Stimulated activated CD4-positive, alpha-beta T cell treated with anti-CD3 and anti-CD28 coated beads, Interleukin-2, amount 100 ng/mL, for 24 hours (primary cell): ENCODE data around the gene PPM1N.
A peak's percentile ranks its signal among the peaks of the same experiment; 100 is the strongest.
"Not testable (repeated sequence)": the region's sequence is repeated elsewhere in the genome, so short reads cannot be mapped to it uniquely, and the experiment has no call there.

ENCODE experiments used
- DNase-seq, 2 donors: peaks; one replicate each; pipeline ENCODE4 v3.0.0-alpha.2; 2020

PPM1N gene

DNA sequence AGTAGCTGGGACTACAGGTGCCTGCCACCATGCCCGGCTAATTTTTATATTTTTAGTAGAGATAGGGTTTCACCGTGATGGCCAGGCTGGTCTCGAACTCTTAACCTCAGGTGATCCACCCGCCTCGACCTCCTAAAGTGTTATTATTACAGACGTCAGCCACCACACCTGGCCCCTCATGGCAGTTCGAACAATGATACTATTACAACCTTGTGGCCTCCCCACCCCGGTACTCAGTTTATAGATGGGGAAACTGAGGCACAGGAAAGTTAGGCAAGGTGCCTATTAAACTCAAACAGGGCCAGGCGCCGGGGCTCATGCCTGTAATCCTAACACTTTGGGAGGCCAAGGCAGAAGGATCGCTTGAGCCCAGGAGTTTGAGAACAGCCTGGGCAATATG is 12.1 kb downstream of the PPM1N start:
- not testable (repeated sequence) for DNase-seq

GRCh38 chr19:45511074-45511473 is 12.8 kb downstream of the PPM1N start:
- DNase-seq = no peak

- no peak for DNase-seq
These were observed 14.7 kb downstream of the PPM1N start for GRCh38 chr19:45512881-45513483.

- DNase-seq = no peak
These were observed 16.3 kb downstream of the PPM1N start for GRCh38 chr19:45514376-45515051.

DNA sequence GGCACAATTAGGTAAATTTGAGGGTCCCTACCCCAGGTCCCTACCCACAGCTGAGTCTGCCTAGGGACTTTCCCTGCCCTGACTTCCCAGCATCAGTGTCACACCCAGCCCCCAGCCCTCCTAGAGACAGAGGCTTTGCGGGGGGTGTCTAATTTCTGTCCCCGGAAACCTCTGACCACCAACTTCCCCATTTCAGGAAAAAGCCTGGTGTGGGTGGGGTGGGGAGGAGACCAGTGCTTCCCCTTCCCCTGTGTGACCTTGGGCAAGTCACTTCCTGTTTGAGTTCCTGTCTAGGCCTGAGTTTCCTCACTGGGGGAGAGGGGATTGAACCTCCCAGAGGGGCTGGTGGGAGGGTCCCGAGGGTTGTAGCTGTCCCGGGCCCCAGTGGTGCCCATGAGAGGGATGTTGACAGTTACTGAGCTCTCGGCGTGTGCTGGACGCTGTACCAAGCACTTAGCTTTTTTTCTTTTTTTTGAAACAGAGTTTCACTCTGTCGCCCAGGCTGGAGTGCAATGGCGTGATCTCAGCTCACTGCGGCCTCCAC is 16.9 kb downstream of the PPM1N start:
- DNase-seq = peak in 1 of 2 donors; percentile 42

GRCh38 chr19:45515807-45516401 is 17.7 kb downstream of the PPM1N start:
- DNase-seq = peak in 1 of 2 donors; percentile 34

- no peak for DNase-seq
These were observed 19.0 kb downstream of the PPM1N start for GRCh38 chr19:45517238-45517637.

DNA sequence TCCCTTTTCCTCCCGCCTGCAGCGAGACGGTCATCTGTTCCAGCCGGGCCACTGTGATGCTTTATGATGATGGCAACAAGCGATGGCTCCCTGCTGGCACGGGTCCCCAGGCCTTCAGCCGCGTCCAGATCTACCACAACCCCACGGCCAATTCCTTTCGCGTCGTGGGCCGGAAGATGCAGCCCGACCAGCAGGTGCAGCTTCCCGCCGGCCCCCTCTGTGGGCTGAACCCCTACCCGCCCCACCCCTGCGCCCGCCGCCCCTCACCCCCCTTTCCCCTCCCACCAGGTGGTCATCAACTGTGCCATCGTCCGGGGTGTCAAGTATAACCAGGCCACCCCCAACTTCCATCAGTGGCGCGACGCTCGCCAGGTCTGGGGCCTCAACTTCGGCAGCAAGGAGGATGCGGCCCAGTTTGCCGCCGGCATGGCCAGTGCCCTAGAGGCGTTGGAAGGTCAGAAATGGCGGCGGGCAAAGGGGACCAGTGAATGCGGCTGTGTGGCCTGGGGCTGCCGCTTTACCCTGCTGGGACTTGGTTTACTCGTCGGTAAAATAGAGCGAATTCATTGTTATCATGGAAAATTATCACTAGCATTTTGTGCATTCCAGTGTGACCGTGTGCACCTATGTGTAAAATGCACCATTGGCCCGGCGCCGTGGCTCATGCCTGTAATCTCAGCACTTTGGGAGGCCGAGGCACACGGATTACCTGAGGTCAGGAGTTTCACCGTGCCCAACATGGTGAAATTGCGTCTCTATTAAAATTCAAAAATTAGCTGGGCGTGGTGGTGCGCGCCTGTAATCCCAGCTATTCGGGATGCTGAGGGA is 19.6 kb downstream of the PPM1N start:
- DNase-seq = no peak

DNA sequence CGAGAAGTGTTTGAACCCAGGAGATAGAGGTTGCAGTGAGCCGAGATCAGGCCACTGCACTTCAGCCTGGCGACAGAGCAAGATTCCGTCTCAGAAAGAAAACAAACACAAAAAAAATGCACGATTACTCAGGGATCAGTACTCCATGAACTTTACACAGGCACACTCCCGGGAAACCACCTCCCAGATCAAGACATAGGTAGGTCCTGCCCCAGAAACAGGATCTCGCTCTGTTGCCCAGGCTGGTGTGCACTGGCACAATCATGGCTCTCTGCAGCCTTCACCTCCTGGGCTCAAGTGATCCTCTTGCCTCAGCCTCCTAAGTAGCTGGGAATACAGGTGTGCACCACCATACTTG is 20.2 kb downstream of the PPM1N start:
- DNase-seq = no peak

DNA sequence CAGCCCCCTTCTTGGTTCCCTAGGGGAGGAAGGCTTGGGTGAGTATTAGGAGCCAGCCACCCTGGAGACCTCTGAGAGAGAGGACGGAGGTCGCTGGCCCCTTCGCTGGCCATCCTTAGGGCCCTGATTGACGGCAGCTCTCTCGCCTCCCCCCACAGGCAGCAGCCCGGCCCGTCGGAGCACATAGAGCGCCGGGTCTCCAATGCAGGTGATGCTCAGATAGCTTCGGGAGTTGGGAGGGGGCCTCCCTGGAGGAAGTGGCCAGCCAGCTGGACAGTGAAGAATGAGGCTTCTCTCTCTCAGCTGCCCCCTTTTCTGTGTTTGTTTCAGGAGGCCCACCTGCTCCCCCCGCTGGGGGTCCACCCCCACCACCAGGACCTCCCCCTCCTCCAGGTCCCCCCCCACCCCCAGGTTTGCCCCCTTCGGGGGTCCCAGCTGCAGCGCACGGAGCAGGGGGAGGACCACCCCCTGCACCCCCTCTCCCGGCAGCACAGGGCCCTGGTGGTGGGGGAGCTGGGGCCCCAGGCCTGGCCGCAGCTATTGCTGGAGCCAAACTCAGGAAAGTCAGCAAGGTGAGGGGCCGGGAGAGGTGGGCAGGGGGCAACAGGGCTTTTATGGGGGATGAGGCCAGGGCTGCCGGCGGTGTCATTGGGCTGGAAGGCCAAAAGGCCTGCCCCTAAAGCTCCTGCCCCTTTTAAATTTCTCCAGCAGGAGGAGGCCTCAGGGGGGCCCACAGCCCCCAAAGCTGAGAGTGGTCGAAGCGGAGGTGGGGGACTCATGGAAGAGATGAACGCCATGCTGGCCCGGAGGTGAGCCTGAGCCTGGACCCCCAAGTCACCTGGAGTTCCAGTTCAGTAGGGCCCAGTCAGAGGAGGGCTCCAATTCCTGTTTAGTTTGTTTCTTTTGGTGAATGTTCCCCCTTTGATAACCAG is 24.0 kb downstream of the PPM1N start:
- DNase-seq = no peak

DNA sequence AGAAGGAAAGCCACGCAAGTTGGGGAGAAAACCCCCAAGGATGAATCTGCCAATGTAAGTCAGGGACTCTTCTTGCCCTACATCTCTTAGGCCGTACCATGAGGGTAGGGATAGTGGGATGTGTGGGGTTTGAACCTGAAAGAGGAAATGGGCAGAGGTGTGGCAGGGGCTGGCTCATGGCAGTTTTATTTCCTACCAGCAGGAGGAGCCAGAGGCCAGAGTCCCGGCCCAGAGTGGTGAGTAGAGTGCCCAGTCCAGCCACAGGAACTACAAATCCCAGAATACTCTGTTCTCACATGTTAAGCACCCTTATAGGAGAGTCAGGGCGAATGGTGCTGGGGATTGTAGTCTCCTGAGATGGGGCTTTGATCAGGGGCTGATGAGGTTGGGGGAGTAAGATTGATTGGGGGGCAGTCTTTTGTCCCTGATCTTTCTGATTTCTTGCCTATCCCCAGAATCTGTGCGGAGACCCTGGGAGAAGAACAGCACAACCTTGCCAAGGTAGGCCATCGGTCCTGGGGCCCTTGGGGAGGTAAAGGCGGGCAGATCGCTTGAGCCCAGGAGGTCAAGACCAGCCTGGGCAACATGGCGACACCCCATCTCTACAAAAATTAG is 25.5 kb downstream of the PPM1N start:
- DNase-seq = peak; percentile 70 to 73

DNA sequence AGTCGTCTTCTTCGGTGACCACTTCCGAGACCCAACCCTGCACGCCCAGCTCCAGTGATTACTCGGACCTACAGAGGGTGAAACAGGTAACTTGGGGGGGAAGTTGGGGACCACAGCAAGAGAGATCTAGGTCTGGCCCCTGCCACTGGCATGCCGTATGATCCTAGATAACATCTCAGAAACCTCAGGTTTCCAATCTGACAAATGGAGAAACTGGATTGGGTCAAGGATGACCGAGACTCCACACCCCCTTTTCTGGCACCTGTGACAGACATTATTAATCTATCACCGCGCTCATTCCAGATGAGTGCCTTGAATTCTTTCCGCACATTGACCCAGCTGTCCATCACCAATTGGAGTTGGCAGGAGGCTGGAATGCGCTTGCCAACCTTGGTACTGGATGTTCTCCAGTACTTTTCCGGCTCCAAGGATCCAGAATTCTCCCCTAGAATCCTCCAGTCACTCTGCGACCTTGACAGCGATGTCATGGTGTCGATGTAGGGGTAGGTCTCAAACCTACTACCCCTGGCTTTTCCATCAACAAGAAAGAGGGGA is 26.4 kb downstream of the PPM1N start:
- DNase-seq = no peak

- DNase-seq = no peak
These were observed 27.9 kb downstream of the PPM1N start for GRCh38 chr19:45526143-45526542.

- DNase-seq = no peak
These were observed 28.7 kb downstream of the PPM1N start for GRCh38 chr19:45526971-45527370.

DNA sequence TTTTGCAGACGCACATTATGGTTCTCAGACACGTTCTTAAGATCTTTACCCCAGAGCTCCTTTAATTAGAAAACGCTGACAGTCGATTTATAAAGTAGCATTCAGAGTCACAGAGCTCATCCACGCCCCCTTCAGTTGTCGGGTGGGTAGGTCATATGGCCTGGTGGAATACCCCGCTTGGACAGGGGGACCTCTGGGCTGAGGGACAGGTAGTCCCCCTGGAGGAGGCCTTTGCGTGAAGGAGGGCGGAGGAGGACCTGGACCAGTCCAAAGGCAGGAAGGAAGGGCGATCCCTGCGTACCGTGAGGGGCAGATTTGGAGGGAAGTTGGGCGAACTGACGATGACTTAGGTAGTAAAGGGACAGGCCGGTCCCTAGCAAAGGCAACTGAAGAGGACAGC is 29.5 kb downstream of the PPM1N start:
- DNase-seq = no peak

GRCh38 chr19:45528149-45528743 is 30.0 kb downstream of the PPM1N start:
- no peak for DNase-seq

- DNase-seq = peak in 1 of 2 donors; percentile 31
These were observed 30.6 kb downstream of the PPM1N start for GRCh38 chr19:45528744-45529419.

- no peak for DNase-seq
These were observed 31.2 kb downstream of the PPM1N start for GRCh38 chr19:45529420-45529785.

DNA sequence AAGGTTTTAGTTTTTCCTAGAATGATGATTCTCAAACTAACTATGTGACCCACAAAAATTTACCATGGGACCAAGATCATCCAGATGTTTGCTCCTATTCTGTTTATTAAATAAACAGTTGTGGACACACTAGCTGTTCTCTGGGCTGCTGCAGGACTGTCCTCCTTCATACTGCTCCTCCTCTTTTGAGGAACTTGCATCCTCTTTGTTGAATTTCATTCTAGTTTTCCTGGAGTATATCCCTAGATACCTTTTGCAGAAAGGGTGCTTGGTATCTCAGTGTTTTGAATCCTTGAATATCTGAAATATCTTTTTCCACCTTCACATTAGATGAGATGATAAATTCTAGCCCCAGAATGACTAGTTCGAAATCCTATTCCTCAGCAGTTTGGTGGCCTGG is 33.1 kb downstream of the PPM1N start:
- DNase-seq = no peak

DNA sequence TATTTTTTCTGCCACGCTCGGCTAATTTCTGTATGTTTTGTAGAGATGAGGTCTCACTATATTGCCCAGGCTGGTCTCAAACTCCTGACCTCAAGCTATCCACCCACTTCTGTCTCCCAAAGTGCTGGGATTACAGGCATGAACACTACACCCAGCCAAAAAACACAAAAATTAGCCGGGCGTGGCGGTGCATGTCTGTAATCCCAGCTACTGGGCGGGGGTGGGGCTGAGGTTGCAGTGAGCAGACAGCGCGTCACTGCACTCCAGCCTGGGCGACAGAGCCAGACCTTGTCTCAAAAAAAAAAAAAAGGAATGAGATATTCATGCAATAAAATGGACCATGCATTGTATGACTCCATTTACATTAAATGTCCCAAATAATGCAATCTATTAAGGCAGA is 41.2 kb downstream of the PPM1N start:
- no peak for DNase-seq
